Right hindlimb (tissue), 1 donor: Measurements from ENCODE around the gene EXD3.
A peak's percentile ranks its signal among the peaks of the same experiment; 100 is the strongest.

Source experiments
- DNase-seq: peaks from one replicate; pipeline ENCODE4 v3.0.0-alpha.2; 2018

Gene EXD3

DNA sequence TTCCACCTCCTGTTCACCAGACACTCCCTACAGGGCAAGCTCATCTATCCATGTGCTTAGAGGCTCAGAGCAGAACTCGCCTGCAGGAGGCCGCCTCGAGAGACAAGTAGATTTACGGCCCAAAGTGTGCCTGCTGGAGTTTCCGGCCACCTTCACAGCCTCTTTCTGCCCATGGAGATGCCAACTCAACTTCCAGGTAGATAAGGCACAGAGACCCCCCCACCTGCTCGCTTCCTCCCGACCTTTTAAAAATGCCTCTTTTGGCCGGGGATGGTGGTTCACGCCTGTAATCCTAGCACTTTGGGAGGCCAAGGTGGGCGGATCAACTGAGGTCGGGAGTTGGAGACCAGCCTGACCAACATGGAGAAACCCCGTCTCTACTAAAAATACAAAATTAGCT, 46.6 kb downstream of the EXD3 start:
- no peak for DNase-seq

DNA sequence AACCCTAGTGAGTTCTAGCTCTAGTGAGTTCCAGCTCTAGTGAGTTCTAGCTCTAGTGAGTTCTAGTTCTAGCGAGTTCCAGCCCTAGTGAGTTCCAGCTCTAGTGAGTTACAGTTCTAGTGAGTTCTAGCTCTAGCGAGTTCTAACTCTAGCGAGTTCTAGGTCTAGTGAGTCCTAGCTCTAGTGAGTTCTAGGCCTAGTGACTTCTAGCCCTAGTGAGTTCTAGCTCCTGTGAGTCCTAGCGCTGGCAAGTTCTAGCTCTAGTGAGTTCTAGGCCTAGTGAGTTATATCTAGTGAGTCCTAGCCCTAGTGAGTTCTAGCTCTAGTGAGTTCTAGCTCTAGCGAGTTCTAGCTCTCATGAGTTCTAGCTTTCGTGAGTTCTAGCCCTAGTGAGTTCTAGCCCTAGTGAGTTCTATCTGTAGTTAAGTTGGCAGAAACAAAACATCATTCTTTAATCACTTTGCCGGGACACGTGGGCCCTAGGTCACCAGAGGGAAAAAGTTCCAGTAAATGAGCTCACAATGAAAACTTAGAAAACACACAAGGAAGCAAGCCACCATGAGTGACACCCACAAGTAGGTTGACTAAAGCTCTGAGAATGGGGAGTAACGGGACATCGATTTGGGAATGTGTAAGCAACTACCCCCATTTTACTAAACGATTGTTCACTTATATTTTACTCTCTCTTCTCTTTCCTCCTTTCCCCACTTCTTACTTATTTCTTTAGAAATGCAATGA, 47.5 kb downstream of the EXD3 start:
- no peak for DNase-seq

DNA sequence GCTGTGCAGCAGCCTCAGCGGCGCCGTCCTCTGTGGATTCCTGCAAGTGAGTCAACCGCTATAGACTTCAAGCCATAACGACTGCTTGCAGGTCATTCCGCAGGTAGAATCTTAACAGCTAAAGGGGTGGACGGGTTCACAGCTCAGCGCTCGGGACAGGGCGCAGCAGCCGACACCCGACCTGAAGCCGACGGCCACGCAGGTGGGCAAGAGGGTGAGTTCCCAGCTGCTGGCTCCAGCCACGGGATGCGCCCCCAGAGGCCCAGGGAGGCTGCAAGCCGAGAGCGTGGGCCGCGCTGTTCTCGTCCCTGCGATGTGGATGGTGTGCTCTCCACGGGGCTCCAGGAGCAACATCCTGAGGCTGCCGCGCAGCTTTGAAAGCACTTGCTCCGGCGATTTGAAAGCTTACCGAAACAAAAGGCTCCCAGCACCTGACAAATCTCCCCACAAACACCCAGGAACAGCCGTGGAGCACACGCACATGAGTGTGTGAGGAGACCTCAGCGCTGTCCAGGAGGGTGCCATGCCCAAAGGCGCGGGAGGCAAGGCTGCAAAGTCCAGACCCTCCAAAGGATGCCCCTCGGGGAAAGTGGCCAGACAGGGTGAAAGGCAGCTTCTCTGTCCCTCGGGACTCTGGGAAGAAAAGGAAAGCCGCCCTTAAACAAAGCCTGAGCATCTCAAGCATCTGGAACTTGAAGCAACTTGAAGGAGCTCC, 48.7 kb downstream of the EXD3 start:
- peak; percentile 13 for DNase-seq

DNA sequence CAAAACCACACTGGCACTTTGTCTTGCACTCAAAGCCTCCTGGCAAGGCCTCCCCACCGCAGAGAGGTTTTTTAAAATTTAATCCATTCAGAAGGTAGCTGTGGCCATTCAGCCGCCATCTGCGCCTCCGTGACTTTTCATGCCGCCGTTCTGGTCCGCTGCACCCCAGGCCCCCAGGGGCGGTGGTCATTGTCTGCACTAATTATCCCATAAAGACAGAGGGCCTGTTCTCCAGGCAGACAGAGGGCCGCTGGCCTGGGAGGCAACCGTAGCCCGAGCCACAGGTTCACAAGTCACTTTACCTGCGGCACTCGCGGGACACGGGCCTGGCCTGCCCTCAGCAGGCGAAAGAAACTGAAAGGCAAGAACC, 49.4 kb downstream of the EXD3 start:
- DNase-seq = no peak

DNA sequence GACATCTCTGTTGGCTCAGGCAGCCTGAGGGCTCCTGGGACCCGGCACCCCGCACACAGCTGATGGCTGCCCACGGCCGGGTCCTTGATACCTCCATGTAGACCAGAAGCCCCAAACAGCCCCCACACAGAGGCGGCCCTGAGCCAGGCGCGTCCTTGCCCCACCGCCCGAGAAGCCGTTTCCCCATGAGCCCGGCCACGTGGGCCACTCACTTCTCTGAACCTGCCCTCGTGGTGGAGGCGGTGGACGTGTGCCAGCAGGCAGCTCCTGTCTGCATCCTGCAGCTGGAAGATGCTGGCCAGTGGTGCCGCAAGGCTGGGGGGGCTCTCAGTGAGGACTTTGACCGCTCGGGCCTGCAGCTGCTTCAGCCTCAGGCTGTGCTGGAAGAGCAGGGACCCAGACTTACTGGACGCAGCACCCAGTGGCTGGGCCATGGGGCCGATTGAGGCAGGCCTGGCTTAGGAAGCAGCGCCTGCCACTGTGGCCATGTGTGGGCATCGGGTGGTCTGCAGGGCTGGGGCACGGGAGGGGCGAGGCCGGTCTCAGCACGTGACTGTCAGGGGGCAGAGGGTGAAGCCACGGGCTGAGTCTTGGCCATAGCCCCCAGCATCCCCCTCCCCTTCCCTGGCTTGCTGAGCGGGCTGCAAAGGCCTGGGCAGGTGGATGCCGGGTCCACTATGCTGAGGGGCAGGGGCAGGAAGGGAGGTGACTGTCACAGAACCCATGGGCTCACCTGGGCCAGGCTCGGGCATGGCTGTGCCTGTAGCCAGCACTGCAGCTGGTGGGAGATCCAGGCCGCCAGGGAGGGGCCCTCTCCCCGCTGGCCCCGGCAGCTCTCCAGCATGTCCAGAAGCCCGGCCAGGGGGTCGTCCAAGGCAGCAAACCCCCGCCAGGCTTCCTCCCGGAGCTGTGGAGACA, 50.0 kb downstream of the EXD3 start:
- peak; percentile 32 for DNase-seq

DNA sequence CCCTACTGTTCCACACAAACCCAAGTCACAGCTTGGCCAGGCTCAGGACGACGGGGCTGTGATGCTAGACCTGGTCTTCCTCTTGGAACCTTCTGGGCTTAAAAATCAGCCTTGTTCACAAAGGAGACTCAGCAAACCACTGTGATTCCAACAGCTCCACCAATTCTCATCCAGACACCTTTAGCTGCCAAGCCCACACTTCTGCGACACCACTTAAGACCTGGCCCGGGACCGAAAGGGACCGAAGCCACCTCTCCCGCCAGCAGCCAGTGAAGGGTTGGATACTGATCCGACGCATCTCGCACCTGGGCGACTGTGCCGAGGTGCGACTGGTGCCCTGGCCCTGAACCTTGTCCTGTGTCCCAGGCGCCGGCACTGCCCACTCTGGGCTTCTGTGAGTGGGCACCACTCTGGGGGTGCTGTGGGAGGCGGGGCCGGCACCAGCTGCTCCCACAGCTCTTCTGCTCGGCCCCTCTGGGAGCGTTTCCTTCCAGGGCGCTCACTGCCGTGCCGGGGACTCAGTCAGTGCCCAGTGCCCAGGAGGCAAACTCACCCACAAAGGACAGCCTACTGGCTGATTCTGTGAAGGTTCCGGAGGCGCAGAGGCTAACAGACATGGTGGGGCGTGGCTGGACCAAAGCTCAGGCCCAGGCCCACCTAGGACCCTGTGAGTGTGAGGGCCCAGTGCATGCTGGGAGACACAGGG, 50.9 kb downstream of the EXD3 start:
- peak; percentile 14 for DNase-seq

DNA sequence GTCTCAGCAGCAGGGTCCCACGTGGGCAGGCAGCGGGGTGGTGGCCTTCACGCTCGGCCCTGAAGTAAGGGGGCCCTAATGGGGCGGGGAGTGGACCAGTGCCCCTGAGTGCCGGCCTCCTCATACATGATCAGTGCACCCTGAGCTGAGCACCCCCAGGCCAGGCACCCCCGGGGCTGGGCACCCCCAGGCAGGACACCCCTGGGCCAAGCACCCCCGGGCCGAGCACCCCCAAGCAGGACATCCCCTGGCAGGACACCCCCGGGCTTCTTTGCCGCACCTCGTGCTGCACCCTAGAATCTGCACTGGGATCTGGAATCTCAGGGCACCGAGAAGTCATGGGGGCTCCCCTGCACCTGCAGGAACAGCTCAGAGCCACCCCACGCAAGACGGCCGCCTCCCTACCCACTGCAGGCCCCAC, 51.4 kb downstream of the EXD3 start:
- no peak for DNase-seq

DNA sequence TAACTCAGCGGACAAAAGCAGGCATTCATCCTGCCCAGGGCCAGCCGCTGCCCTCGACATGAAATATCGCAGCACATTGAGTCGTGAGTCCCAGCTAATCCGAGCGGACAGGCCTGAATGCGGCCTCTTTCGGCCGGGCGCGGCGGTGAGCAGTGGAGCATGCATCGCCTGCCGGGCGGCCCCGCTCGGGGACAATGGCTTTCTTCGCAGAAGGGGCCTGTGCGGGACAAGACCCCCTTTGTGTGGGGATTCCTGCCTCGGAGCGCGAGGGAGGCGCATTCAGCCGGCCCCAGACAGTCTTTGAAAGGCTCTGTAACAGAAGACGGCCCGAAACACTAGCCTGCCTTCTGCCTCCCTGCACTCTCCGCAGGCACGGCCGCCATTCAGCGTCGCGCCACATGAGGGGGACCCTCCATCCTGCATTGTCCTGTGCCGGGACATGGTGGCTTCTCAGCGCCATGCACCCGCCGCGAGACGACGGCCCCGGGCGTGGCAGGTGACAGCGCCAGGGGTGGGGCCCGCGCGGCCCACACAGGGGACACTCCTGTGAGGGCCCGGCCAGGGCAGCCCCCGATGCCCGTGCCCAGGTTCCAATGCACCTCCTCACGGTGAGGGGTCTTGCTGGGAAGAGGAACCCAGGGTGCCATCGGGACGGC, 52.0 kb downstream of the EXD3 start:
- DNase-seq = peak; percentile 27

DNA sequence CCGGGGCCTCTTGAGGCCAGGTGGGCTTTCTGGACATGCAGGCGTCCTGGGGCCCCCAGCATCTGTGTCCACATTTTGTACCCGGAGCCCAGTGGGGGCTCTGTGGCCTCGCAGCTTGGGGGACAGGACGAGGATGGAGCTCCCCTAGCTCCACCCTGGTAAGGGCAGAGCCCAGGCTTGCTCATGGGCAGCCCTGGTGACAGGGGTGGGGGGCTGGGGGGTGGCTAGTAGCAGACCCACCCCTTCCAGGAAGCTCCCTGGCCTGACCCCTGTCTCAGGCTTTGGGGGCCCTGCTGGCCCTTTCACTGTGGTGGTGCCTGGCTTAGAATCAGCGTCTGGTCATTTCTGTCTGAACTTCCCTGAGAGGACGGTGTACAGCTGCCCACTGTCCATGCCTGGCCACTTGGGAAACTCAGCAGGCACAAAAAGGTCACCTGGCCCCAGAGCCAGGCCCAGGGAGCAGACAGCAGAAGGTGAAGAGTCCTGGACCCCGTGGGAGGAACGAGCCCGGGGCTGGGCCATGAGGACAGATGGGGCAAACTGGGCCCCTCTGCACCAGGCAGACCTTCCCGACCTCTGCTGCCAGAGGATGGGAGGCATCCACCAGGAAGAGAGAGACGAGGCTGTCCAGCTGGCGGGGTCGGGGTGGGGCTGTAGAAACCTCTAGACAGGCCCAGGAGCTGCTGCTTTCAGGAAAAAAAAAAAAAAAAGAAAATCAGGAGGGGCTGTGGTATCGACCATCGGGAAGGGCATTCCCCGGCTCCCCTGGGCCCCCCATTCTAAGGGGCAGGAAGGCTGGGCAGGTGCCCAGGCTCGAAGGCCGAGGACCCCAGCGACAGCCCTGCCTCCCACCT, 52.8 kb downstream of the EXD3 start:
- peak; percentile 19 for DNase-seq

DNA sequence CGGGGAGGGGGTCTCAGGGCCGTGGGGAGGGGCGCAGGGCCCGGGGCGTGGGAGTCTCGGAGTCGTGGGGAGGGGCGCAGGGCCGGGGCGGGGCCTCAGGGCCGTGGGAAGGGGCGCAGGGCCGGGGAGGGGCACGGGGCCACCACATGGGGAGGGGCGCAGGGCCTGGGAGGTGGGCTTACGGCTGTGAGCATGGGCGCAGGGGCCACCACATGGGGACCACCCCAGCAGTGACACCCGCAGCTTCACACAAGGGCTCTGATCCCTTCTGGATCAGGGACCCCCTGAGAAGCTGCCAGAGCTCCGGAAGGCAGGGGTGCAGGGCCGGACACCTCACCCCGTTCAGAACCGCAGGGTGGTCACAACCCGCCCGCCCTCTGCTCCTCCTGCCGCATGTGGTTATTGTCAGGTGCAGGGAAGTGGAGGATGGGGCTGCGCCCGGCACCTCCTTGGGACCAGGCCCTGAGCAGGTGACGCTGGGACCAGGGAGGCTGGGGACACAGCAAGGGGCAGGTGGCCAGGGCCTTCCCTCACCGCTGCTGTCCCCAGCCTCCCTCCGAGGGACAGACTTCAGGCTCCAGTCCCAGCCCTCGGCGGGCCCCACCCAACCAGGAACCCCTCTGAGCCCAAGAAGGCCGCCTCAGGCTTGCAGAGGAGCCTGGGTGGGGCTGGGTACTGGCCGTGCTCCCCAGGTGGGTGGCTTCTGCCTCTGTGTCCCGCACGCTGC, 53.7 kb downstream of the EXD3 start:
- DNase-seq = peak; percentile 14

DNA sequence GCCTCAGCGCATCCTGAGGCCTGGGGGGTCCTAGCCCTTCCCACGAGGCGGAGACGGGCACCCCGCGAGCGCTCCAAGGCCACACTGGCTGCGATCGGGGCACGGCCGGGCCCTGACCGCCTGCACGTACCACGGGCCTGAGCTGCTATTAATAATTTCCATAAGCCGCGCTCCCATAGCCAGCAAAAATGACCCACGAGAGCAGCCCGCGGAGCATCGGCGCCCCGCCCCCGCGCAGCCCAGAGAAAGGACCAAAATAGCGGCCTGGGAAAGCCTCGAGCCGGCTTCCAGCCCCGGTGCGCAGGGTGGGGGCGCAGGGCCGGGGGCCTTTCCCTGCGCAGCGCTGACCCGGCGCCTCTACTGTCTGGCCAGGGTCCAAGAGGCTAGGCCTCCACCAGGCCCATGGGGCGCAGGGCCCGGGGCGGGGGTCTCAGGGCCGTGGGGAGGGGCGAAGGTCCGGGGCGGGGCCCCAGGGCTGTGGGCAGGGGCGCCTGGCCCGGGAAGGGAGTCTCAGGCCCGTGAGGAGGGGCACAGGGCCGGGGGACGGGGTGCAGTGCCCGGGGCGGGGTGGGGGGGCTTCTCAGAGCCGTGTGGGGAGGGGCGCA, 54.4 kb downstream of the EXD3 start:
- peak; percentile 68 for DNase-seq

DNA sequence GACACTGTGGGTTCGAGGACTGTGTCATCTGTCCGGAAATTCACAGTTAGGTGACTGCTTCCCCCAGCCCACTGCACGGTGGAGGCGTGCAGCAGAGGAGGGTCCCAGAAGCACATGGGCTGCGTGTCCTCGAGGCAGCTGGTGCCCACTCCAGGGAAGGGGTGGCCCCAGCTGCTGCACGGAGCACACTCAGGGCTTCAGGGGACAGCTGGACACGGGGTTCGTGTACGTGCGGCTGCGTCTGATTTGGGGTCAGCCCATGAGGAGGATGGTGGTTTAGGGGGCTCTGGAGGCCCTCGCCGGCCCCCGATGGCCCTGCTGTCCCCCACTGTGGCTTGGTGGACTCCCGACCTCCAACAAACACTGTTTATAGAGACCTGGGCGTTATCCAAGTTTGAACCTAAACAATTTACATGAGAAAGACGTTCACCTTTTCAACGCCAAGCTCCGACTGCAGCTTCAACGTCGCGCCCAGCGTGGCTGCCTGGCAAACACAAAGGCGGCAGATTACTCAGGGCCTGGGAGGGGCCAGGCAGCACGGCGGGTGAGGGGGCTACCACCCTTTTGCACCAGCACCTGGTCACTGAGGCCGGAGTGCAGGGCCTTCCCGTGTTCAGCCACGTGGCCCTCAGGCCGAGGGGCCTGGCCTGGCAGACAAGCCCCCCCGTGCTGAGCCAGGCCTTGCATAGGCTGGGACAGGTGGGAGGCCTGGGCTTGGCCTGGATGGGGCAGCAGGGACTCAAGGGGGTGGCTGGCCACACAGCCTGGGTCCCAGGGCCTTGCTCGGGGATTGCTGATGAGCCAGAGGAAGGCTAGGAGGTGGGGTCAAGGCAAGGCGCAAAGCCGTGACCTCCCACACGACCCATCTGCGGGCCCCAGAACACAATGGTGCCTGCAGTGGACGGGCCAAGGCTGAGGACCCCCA, 55.2 kb downstream of the EXD3 start:
- DNase-seq = peak; percentile 16

DNA sequence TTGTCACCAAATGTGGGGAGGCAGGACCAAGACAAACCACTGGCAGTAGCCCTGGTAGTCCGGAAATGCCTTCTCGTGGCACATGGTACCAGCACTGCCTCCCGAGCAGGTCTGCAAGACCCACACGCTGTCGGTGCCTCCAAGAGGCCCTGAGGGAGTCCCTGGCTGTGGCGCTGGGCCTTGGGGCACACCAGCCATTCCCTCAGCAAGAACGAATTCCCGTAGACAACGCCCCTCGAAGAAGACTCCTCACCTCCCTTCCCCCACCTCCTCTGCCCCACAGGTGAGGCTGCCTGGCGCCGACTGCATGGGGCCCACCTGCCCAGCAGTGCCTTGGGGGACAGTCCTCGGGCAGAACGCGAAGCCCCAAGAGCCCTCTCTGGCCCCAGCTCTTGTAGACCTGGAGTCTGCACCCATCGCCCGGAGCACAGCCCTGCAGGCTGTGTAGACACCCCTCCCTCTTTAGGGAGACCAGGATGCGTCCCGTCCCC, 56.0 kb downstream of the EXD3 start:
- DNase-seq = no peak

DNA sequence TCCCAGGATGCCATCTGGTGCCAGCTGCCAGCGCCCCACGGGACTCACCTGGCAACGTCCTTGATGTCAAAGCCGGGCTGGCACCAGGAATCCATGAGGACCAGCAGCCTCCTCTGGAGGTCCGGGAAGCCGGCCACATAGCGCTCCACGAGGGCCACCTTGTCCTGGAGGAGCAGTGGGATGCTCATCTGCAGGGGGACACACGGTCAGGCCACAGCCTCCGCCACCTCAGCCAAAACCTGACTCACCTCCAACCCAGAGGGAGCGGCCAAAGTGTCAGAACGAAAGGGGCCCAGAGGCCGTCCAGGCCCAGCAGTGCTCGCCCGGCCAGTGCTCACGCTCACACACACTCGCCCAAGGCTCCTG, 56.5 kb downstream of the EXD3 start:
- DNase-seq = no peak

DNA sequence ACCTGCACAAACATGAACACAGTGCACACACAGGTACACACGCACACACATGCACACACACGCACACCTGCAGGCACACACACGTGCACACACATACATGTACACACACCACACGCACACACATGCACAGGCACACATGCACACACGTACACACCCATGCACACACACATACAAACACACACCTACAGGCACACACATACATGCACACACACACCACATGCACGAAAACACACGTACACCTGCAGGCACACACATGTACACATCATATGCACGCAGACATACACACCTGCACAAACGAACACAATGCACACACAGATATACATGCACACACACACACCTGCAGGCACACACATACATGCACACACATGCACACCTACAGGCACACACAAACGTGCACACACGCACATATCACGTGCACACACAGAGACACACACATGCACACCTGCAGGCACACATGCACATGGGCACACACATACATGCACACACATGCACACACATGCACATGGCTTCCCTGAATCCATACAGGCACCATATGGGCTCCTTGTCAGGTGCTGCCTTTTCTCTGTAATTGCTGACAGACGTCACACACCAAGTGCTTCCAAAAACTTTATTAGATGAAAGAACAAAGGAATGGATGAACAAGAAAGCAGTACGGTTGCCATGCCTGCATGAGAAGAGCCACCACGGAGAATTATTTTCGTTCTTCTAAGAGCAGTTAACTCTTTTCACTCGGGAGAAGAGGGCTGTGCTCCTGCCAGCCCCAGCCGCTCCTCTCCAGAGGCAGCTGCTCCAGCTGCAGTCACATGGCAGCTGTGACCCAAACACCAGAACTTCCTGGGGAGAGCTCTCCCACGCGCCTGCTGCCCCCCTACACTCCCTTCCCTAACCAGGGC, 57.2 kb downstream of the EXD3 start:
- no peak for DNase-seq

DNA sequence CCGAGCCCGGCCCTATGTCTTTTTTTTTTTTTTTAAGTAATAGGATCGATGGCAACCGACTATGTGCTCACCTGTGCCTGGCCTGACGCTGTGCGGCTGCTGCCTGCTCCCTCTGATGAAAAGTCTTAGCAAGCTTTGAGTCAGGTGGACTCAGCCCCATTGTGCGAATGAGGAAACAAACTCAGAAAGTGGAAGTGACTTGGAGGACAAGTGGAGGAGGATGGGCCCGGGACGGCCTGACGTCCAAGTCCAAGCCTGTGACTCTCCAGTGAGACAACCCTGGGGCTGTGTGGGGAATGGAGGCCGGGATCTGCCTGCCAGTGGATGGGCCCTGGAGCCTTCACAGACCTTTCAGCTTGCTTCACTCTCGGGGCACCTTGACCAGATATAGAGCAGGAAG, 57.9 kb downstream of the EXD3 start:
- DNase-seq = no peak

DNA sequence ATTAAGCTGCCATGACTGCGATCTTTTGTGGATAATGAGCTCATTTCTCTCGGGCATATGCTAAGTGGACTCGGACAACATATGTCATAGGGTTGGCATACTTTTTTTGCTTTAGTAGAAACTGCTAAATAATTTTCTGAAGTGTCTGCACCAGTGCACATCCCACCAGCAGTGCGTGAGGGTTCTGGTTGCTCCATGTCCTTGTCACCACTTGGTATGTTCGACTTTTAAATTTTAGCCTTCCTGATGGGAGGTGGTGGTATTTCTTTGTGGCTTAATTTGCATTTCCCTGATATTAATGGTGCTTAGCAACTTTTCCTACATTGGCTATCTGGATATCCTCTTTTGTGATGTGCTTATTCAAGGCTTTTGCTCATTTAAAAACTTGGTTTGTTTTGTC, 63.1 kb downstream of the EXD3 start:
- no peak for DNase-seq

DNA sequence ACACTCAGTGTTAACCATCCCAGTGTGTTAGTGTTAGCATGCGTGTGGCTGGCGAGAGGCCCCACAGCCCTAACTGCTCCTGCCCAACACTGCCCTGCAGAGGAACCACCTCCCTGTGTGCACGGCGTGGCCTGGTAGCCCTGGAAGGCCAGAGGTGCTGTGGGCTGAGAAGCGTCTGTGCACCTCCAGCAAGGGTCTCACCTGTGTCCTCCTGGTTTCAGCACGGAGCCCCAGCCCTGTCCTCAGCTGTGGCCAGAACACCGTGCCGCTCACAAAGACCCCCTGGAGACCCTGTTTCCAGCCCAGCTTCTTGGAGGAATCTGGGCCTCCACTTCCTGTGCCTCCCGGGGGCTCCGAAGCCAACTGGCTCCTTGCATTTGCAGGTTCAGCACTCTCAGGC, 64.8 kb downstream of the EXD3 start:
- no peak for DNase-seq
